NCI-H1436 treated with DMSO at 0.1 percent for 48 hours (cell line): ENCODE results near the gene ERN2.
"Not testable (repeated sequence)": the region's sequence is repeated elsewhere in the genome, so short reads cannot be mapped to it uniquely, and the experiment has no call there.

Experiments used
- DNase-seq: peaks from one replicate; lab custom pipeline; 2025; lab: John Stamatoyannopoulos, UW

The ERN2 gene

DNA sequence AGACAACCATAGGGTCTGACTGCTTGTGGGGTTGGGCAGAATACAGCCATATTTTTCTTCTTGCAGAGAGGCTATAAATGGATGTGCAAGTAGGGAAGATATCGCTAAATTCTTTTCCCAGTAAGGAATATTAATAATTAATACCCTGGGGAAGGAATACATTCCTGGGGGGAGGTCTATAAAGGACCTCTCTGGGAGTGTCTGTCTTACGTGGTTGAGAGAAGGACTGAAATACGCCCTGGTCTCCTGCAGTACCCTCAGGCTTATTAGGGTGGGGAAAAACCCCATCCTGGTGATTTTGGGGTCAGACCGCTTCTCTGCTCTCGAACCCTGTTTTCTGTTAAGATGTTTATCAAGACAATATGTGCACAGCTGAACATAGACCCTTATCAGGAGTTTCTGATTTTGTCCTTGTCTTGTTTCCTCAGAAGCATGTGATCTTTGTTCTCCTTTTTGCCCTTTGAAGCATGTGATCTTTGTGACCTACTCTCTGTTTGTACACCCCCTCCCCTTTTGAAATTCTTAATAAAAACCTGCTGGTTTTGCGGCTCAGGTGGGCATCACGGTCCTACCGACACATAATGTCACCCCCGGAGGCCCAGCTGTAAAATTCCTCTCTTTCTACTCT, 9.7 kb upstream of the ERN2 start:
- not testable (repeated sequence) for DNase-seq

DNA sequence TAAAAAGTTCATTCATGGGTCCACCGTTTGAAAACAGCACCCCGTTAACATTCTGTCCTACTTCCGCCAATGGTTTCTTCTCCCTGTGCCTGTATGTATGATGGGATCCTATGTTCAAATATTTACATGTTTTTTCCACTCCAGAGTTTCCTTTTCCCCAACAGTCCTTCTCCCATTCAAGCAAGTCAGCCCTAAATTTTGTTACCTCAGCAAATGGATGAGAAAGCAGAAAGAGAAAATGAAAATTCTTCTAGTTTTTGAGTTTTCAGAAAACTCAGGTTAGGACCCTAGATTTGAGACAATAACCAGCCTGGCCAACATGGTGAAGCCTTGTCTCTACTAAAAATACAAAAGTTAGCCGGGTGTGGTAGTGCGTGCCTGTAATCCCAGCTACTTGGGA, 3.5 kb upstream of the ERN2 start:
- no peak for DNase-seq

GRCh38 chr16:23711785-23712184, 1.2 kb downstream of the ERN2 start:
- DNase-seq = no peak

- no peak for DNase-seq
Measured at GRCh38 chr16:23710504-23710903, 2.5 kb downstream of the ERN2 start.

DNA sequence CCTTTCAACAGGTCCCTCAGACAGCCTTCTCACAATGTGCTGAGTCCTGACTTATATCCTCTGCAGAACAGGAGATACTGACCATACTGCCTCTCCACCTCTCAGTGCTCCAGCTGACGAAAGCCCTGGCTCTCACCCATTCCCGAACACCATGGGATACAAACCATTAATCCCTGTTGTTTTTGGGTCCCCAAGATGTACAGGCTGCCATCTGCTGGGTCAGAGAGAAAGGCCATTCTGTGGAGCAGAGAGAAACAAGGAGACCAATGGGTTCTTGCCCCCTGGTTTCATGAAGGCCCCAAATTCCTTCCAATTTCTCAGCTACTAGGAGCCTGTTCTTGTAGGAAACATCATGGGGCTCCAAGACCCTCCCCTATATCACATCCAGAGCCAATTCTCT, 3.0 kb downstream of the ERN2 start:
- DNase-seq = no peak

DNA sequence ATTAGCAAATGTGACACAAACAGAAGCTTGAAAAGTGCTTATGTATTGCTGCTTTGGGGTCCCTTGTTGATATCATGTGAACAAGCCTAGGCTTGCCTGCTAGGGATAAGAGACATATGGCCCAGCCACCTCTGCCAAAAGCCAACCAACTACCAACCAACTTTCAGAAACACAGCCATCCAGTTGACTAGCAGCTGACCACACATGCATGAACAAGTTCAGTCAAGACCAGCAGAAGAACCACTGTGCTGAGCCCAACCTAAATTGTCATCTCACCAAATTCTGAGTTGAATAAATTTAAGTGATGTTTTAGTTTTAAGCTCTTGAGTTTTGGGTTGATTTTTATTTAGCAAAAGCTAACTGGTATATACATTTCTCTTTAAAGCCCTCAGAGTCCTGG, 3.5 kb downstream of the ERN2 start:
- no peak for DNase-seq

- no peak for DNase-seq
Measured at GRCh38 chr16:23706439-23706838, 6.6 kb downstream of the ERN2 start.

- no peak for DNase-seq
Measured at GRCh38 chr16:23705517-23705902, 7.5 kb downstream of the ERN2 start.

DNA sequence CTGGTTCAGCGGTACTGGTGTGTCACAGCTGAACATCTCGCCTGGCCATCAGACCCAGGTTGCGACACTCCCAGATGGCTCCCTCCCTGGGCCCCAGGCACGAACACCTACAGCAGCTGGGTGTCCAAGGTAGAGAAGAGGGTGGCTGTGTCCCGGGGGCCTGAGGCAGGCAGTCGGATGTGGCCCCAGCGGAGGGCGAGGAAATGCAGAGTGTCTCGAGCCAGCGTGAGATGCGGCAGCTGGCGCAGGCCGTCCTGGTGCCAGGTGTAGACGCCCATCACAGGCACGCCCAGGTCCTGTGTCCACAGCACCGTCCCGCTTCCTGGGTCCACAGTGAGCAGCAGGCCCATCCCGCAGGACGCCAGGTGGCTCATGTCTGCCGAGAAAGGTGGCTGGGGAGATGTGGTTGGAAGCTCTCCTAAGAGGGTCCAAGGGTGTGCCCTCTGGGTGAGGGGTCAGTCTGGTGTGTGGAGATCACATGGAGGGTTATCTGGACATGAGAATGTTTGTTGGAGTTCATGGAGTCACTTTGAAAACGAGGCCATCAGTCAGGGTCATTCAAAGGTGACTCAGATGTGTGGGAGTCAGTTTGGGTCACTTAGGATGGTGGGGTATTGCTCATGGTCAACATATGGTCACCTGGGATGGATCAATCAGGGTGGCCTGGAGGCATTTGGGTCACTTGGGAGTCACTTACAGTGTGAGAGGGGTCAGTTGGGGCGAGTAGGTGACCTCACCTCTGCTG, 8.1 kb downstream of the ERN2 start:
- DNase-seq = no peak

GRCh38 chr16:23702951-23703350, 10.1 kb downstream of the ERN2 start:
- DNase-seq = no peak

DNA sequence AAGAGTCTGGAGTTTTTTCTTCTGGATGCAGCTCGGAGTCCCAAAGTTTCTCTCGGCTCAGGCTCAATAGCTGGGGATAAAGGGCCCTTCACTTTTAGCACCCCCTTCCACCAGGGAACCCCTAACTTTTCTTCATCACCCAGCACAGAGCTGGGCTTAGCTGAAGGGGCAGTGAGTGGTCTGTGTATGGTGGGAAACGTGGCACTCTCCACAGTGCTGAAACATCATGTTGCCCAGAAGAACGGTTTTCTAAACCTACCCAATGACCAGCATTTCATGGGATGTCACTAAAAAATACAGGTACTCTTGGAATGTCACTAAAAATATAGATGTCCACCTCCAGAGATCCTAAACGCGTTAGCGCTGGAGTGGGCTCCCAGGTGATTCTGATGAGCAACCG, 12.0 kb downstream of the ERN2 start:
- no peak for DNase-seq

DNA sequence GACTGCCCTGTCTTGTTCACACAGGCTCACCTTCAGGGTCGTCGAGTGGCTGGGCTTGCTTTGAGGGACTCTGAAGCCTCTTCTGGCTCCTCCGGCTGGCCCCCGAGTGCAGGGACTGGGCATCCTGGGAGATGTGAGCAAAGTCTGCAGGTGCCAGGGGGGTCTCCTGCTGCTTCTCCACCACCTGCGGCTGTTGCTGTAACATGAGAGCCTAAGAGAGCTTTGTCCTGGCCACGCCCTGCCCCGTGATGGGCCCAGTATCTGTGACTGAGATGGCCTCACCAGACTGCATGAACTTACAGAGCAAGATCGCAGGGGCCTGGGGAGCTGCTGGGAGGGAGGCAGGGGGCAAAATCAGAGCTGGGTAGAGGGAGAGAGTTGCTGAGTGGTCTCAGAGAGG, 12.5 kb downstream of the ERN2 start:
- peak; percentile 14 for DNase-seq

- DNase-seq = no peak
Measured at GRCh38 chr16:23700093-23700492, 12.9 kb downstream of the ERN2 start.

- no peak for DNase-seq
Measured at GRCh38 chr16:23699100-23699499, 13.9 kb downstream of the ERN2 start.

- no peak for DNase-seq
Measured at GRCh38 chr16:23695756-23696155, 17.3 kb downstream of the ERN2 start.

DNA sequence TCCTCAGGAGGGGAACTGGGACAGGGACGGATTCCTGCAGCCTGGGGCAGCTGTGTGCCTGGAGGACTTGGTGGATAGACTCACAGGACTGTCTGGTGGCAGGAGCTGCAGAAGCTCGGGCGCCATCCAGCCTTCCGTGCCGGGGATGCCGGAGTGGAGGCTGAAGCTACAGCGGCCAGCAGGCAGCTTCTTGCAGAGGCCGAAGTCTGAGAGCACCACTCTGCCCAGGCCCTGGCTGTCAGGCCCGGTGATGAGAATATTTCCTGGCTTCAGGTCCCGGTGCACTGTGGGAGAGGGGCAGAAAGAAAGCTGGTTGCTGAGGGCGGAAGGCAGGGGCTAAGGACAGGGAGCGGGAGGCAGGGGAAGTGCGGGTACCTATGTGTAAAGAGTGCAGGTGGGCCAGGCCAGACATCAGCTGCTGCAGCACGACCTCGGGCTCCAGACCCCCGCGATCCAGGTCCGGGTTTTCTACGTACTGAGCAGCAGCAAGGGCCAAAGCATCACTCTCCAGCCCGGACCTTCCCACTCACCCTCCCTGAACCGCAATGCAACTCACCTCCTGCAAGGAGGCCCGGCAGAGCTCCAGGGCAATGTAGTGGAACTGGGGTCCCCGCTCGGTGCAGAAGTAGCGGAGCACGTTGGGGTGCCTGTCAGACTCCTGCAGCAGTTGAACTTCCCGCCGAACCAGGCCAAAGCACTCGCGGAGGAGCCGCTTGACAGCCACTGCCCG, 18.2 kb downstream of the ERN2 start:
- no peak for DNase-seq

- DNase-seq = no peak
Measured at GRCh38 chr16:23694265-23694643, 18.8 kb downstream of the ERN2 start.

- DNase-seq = no peak
Measured at GRCh38 chr16:23692190-23692837, 20.7 kb downstream of the ERN2 start.

- no peak for DNase-seq
Measured at GRCh38 chr16:23691483-23692189, 21.4 kb downstream of the ERN2 start.

- no peak for DNase-seq
Measured at GRCh38 chr16:23690771-23691482, 22.1 kb downstream of the ERN2 start.

DNA sequence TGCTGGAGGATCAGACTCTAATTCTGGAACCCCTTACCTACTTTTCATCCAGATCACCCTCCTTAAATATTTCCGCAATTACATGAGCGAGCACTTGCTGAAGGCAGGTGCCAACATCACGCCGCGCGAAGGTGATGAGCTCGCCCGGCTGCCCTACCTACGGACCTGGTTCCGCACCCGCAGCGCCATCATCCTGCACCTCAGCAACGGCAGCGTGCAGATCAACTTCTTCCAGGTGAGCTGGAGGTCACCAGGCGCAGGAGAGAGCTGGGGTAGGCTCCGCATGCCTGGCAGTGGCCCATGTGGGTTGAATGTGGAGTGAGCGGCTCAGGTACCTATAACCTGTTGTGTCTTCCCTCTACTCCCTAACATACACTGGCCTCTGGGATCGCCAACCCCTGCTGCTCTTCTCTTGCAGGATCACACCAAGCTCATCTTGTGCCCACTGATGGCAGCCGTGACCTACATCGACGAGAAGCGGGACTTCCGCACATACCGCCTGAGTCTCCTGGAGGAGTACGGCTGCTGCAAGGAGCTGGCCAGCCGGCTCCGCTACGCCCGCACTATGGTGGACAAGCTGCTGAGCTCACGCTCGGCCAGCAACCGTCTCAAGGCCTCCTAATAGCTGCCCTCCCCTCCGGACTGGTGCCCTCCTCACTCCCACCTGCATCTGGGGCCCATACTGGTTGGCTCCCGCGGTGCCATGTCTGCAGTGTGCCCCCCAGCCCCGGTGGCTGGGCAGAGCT, 23.4 kb downstream of the ERN2 start:
- DNase-seq = no peak
